GM21390 (cell line): ENCODE data around the gene ENPP3.
"Not testable (repeated sequence)": the region's sequence is repeated elsewhere in the genome, so short reads cannot be mapped to it uniquely, and the experiment has no call there.

Source experiments
- ATAC-seq: cut with Tn5 transposase; IDR thresholded peaks from one replicate; pipeline ENCODE4 v1.9.1; 2021; ENCODE audit not compliant: unreplicated experiment

Gene ENPP3

GRCh38 chr6:131683479-131683878 is 46.4 kb downstream of the ENPP3 start:
- peak; percentile 73 for ATAC-seq

- peak; percentile 58 for ATAC-seq
Measured at GRCh38 chr6:131685266-131685780, 48.2 kb downstream of the ENPP3 start.

GRCh38 chr6:131687022-131687421 is 49.9 kb downstream of the ENPP3 start:
- no peak for ATAC-seq

GRCh38 chr6:131688286-131688685 is 51.2 kb downstream of the ENPP3 start:
- peak; percentile 75 for ATAC-seq

GRCh38 chr6:131692031-131692430 is 54.9 kb downstream of the ENPP3 start:
- ATAC-seq = no peak

- ATAC-seq = no peak
Measured at GRCh38 chr6:131692589-131692988, 55.5 kb downstream of the ENPP3 start.

- ATAC-seq = no peak
Measured at GRCh38 chr6:131693384-131693783, 56.3 kb downstream of the ENPP3 start.

GRCh38 chr6:131694832-131695426 is 57.8 kb downstream of the ENPP3 start:
- peak; percentile 89 for ATAC-seq

- no peak for ATAC-seq
Measured at GRCh38 chr6:131696956-131697355, 59.9 kb downstream of the ENPP3 start.

- not testable (repeated sequence) for ATAC-seq
Measured at GRCh38 chr6:131700851-131701250, 63.7 kb downstream of the ENPP3 start.

- ATAC-seq = not testable (repeated sequence)
Measured at GRCh38 chr6:131703905-131704304, 66.8 kb downstream of the ENPP3 start.

- not testable (repeated sequence) for ATAC-seq
Measured at GRCh38 chr6:131710917-131711316, 73.8 kb downstream of the ENPP3 start, which contains the start of gene CTAGE9. Gene CTAGE9 (minus strand): TSS chr6:131711017. CDS start chr6:131711017, 0 bp downstream.

- peak; percentile 83 for ATAC-seq
Measured at GRCh38 chr6:131715567-131715966, 78.5 kb downstream of the ENPP3 start.

- ATAC-seq = no peak
Measured at GRCh38 chr6:131717836-131718542, 80.9 kb downstream of the ENPP3 start.

- no peak for ATAC-seq
Measured at GRCh38 chr6:131721161-131721560, 84.1 kb downstream of the ENPP3 start.

- no peak for ATAC-seq
Measured at GRCh38 chr6:131724114-131724513, 87.0 kb downstream of the ENPP3 start.

- ATAC-seq = no peak
Measured at GRCh38 chr6:131727467-131727866, 90.4 kb downstream of the ENPP3 start.

GRCh38 chr6:131727868-131728267 is 90.8 kb downstream of the ENPP3 start:
- ATAC-seq = no peak

- ATAC-seq = no peak
Measured at GRCh38 chr6:131728296-131728939, 91.3 kb downstream of the ENPP3 start.

- no peak for ATAC-seq
Measured at GRCh38 chr6:131729550-131729949, 92.4 kb downstream of the ENPP3 start.

- ATAC-seq = no peak
Measured at GRCh38 chr6:131730264-131730663, 93.2 kb downstream of the ENPP3 start.

- ATAC-seq = no peak
Measured at GRCh38 chr6:131731224-131731623, 94.1 kb downstream of the ENPP3 start.
